HCT116 (cell line): ENCODE measurements around the gene VEPH1. TPM values are rescaled to one million over a fixed set of nuclear protein-coding genes. Genes with fewer than 3 reads are reported as not detected.

ENCODE experiments used
- ATAC-seq: fragments of 200-7000 bp; cut with Tn5 transposase; 2 replicates; pipeline ENCODE4 v1.9.1; 2020; ENCODE audit warnings: mild to moderate bottlenecking, moderate library complexity
- BruUV-seq: library from RNA; stranded (reverse); fragments of 400-500 nt; replicated peaks from 2 replicates; lab custom pipeline; 2021; lab: Mats Ljungman, UMichigan
- CTCF ChIA-PET: fragments of 300-600 bp; sonication (Branson Sonifier 250); formaldehyde crosslinking; loops from one replicate; lab custom pipeline; 2021; ENCODE audit warnings: antibody characterized with exemption; lab: Charles Lee
- POLR2A ChIA-PET: fragments of 300-600, 350-600 bp; sonication (Branson Sonifier 250); formaldehyde crosslinking; loops from one replicate; lab custom pipeline; 2021; ENCODE audit warnings: antibody characterized with exemption; lab: Charles Lee
- RAD21 ChIA-PET, 2 experiments: fragments of 300-600 bp; sonication (Branson Sonifier 250); formaldehyde crosslinking; loops; one replicate each; lab custom pipeline; 2023; ENCODE audit warnings: low total read pairs in 2 of 2; ENCODE audit not compliant: uncharacterized antibody in 2 of 2, unreplicated experiment in 2 of 2, low non-redundant PET in 1 of 2; lab: Charles Lee
- DNase-seq: peaks from one replicate; pipeline ENCODE4 v3.0.0-alpha.2; 2010; ENCODE audit warnings: low read depth, low spot score
- H2AFZ ChIP-seq: fragments of 200-600 bp; shearing (Covaris generic), sonication (generic); 2 replicates; pipeline ENCODE4 v1.6.1; 2017; ENCODE audit warnings: low read depth, mixed run types, mixed read lengths, antibody characterized with exemption, low read length; ENCODE audit not compliant: poor library complexity, severe bottlenecking
- H3K27ac ChIP-seq: 2 replicates; pipeline ENCODE4 v1.5.1; 2012; ENCODE audit warnings: low read depth, low read length
- H3K27me3 ChIP-seq: fragments of 200-600 bp; sonication (generic); 2 replicates; pipeline ENCODE4 v1.6.1; 2016; ENCODE audit warnings: mixed run types, low read length, mixed read lengths; ENCODE audit not compliant: insufficient read depth
- H3K36me3 ChIP-seq, 2 experiments: fragments of 200-500 bp in 1 of 2; fragments of 200-600 bp in 1 of 2; sonication (Bioruptor generic) in 1 of 2; sonication (generic) in 1 of 2; 2 replicates each; pipeline versions ENCODE4 v1.5.1 to v1.6.1; 2014 to 2016; ENCODE audit warnings: low read length in 2 of 2, inconsistent platforms in 1 of 2, mixed read lengths in 1 of 2, mixed run types in 1 of 2; ENCODE audit not compliant: insufficient read depth in 2 of 2, control insufficient read depth in 1 of 2
- H3K4me1 ChIP-seq, 2 experiments: fragments of 200-600 bp in 1 of 2; sonication (generic) in 1 of 2; 2 replicates each; pipeline versions ENCODE4 v1.5.1 to v1.6.1; 2012 to 2017; ENCODE audit warnings: low read length in 2 of 2, inconsistent platforms in 1 of 2, mild to moderate bottlenecking in 1 of 2, mixed read lengths in 1 of 2, mixed run types in 1 of 2, moderate library complexity in 1 of 2; ENCODE audit not compliant: insufficient read depth in 2 of 2, control insufficient read depth in 1 of 2
- H3K4me2 ChIP-seq: fragments of 200-600 bp; sonication (generic); 2 replicates; pipeline ENCODE4 v1.6.1; 2017; ENCODE audit warnings: mixed run types, low read length, mixed read lengths
- H3K4me3 ChIP-seq, 2 experiments: fragments of 200-600 bp in 1 of 2; sonication (generic) in 1 of 2; replicated peaks in 1 of 2; 2 replicates each; pipeline ENCODE4 v1.5.1; 2011 to 2016; ENCODE audit warnings: low read length in 2 of 2, control low read depth in 1 of 2, low read depth in 1 of 2, mild to moderate bottlenecking in 1 of 2, mixed read lengths in 1 of 2, mixed run types in 1 of 2
- H3K79me2 ChIP-seq: fragments of 200-600 bp; sonication (generic); 2 replicates; pipeline ENCODE4 v1.6.1; 2017; ENCODE audit warnings: mild to moderate bottlenecking, mixed run types, low read length, moderate library complexity, mixed read lengths; ENCODE audit not compliant: insufficient read depth
- H3K9ac ChIP-seq: fragments of 200-600 bp; sonication (generic); 2 replicates; pipeline ENCODE4 v1.6.1; 2016; ENCODE audit warnings: low read length, mixed read lengths
- H3K9me2 ChIP-seq: fragments of 200-600 bp; sonication (generic), shearing (Covaris generic); 2 replicates; pipeline ENCODE4 v1.6.1; 2017; ENCODE audit warnings: mixed run types, mild to moderate bottlenecking, moderate library complexity; ENCODE audit not compliant: insufficient read depth
- H3K9me3 ChIP-seq, 2 experiments: fragments of 200-500 bp in 1 of 2; fragments of 200-600 bp in 1 of 2; sonication (Bioruptor generic) in 1 of 2; sonication (generic) in 1 of 2; 2 replicates each; pipeline ENCODE4 v1.6.1; 2014 to 2017; ENCODE audit warnings: low read length in 2 of 2, mixed read lengths in 2 of 2, inconsistent platforms in 1 of 2, low read depth in 1 of 2, mild to moderate bottlenecking in 1 of 2, mixed run types in 1 of 2, moderate library complexity in 1 of 2; ENCODE audit not compliant: control insufficient read depth in 1 of 2, insufficient read depth in 1 of 2
- H4K20me1 ChIP-seq: fragments of 200-600 bp; sonication (generic), shearing (Covaris generic); 2 replicates; pipeline ENCODE4 v1.6.1; 2017; ENCODE audit warnings: mixed run types, mild to moderate bottlenecking, moderate library complexity; ENCODE audit not compliant: insufficient read depth
- CBX3 ChIP-seq: IDR thresholded peaks from 2 replicates; pipeline ENCODE4 v1.6.1; 2012; ENCODE audit warnings: low read depth
- EGR1 ChIP-seq: IDR thresholded peaks from 2 replicates; pipeline ENCODE4 v1.6.1; 2012; ENCODE audit warnings: low read depth
- ELF1 ChIP-seq: IDR thresholded peaks from 2 replicates; pipeline ENCODE4 v1.6.1; 2012; ENCODE audit warnings: low read depth, borderline replicate concordance
- EZH2 ChIP-seq: fragments of 200-600 bp; sonication (generic); IDR thresholded peaks from 2 replicates; pipeline ENCODE4 v1.6.1; 2017; ENCODE audit warnings: antibody characterized with exemption, mixed run types
- FOSL1 ChIP-seq: IDR thresholded peaks from 2 replicates; pipeline ENCODE4 v1.6.1; 2012; ENCODE audit warnings: low read depth
- POLR2AphosphoS5 ChIP-seq: IDR thresholded peaks from 2 replicates; pipeline ENCODE4 v1.6.1; 2011; ENCODE audit warnings: mild to moderate bottlenecking, low read depth, low read length, moderate library complexity
- RAD21 ChIP-seq: IDR thresholded peaks from 2 replicates; pipeline ENCODE4 v1.6.1; 2012; ENCODE audit warnings: low read depth, mild to moderate bottlenecking
- SRF ChIP-seq: IDR thresholded peaks from 2 replicates; pipeline ENCODE4 v1.6.1; 2012; ENCODE audit warnings: low read depth
- TCF7L2 ChIP-seq: IDR thresholded peaks from 2 replicates; pipeline ENCODE4 v1.7.0; 2011; ENCODE audit warnings: borderline replicate concordance, inconsistent platforms; ENCODE audit not compliant: insufficient read depth, insufficient read length; ENCODE audit errors: extremely low read depth
- ZFX ChIP-seq: fragments of 450-650 bp; IDR thresholded peaks from 2 replicates; pipeline ENCODE4 v1.6.1; 2017
- intact Hi-C: fragments of 100-400 bp; cut with micrococcal nuclease; formaldehyde crosslinking; loops from 2 replicates; pipeline ENCODE4 v1.10.0; 2022
- total RNA-seq: library from RNA; stranded (reverse); gene quantifications from one replicate; pipeline ENCODE4 v1.2.1, GENCODE V29; 2021; ENCODE audit not compliant: unreplicated experiment
- TF ChIP-seq, protein P1 (sequence below): IDR thresholded peaks from 2 replicates; pipeline ENCODE4 v1.6.1; 2011; ENCODE audit warnings: mild to moderate bottlenecking, low read length, moderate library complexity; ENCODE audit not compliant: insufficient replicate concordance; ENCODE audit errors: extremely low read depth
- TF ChIP-seq, protein P2 (sequence below): IDR thresholded peaks from 2 replicates; pipeline ENCODE4 v1.6.1; 2012
- TF ChIP-seq, protein P3 (sequence below), 3 experiments: fragments of 200-600 bp in 1 of 3; sonication (generic) in 1 of 3; IDR thresholded peaks in 2 of 3; conservative IDR thresholded peaks in 1 of 3; 2 replicates each; pipeline ENCODE4 v1.5.1; 2012 to 2017; ENCODE audit warnings: low read depth in 2 of 3, low read length in 2 of 3, antibody characterized with exemption in 1 of 3, borderline replicate concordance in 1 of 3, control low read depth in 1 of 3, mild to moderate bottlenecking in 1 of 3, mixed read lengths in 1 of 3, mixed run types in 1 of 3, moderate library complexity in 1 of 3; ENCODE audit not compliant: insufficient read depth in 1 of 3

Gene VEPH1
- total RNA-seq, 1 experiment from 2014 or later = 4.9 TPM

- TF ChIP-seq, protein P1, sequence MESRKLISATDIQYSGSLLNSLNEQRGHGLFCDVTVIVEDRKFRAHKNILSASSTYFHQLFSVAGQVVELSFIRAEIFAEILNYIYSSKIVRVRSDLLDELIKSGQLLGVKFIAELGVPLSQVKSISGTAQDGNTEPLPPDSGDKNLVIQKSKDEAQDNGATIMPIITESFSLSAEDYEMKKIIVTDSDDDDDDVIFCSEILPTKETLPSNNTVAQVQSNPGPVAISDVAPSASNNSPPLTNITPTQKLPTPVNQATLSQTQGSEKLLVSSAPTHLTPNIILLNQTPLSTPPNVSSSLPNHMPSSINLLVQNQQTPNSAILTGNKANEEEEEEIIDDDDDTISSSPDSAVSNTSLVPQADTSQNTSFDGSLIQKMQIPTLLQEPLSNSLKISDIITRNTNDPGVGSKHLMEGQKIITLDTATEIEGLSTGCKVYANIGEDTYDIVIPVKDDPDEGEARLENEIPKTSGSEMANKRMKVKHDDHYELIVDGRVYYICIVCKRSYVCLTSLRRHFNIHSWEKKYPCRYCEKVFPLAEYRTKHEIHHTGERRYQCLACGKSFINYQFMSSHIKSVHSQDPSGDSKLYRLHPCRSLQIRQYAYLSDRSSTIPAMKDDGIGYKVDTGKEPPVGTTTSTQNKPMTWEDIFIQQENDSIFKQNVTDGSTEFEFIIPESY = no peak
- TF ChIP-seq SRF = no peak
- TF ChIP-seq RAD21 = no peak
- TF ChIP-seq TCF7L2 = no peak
- no peak for TF ChIP-seq POLR2AphosphoS5
- TF ChIP-seq EZH2 = no peak
- TF ChIP-seq ELF1 = no peak
- TF ChIP-seq, protein P2, sequence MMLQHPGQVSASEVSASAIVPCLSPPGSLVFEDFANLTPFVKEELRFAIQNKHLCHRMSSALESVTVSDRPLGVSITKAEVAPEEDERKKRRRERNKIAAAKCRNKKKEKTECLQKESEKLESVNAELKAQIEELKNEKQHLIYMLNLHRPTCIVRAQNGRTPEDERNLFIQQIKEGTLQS = no peak
- TF ChIP-seq FOSL1 = no peak
- no peak for TF ChIP-seq EGR1
- no peak for TF ChIP-seq ZFX
- no peak for TF ChIP-seq CBX3
- TF ChIP-seq, protein P3, sequence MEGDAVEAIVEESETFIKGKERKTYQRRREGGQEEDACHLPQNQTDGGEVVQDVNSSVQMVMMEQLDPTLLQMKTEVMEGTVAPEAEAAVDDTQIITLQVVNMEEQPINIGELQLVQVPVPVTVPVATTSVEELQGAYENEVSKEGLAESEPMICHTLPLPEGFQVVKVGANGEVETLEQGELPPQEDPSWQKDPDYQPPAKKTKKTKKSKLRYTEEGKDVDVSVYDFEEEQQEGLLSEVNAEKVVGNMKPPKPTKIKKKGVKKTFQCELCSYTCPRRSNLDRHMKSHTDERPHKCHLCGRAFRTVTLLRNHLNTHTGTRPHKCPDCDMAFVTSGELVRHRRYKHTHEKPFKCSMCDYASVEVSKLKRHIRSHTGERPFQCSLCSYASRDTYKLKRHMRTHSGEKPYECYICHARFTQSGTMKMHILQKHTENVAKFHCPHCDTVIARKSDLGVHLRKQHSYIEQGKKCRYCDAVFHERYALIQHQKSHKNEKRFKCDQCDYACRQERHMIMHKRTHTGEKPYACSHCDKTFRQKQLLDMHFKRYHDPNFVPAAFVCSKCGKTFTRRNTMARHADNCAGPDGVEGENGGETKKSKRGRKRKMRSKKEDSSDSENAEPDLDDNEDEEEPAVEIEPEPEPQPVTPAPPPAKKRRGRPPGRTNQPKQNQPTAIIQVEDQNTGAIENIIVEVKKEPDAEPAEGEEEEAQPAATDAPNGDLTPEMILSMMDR (IDR thresholded peaks at IDR 0.05 in 2 of 3, conservative IDR thresholded peaks at IDR 0.05 in 1 of 3; ENCODE audit: borderline replicate concordance in 1 of 3, insufficient read depth in 1 of 3, low read depth in 2 of 3, low read length in 2 of 3) = no peak
- Histone ChIP-seq H3K4me3 (no peak overlapping the region), H3K9ac (no peak overlapping the region), H4K20me1 (no peaks in the 10 kb centered on the region), H3K79me2 (no peaks in the 10 kb centered on the region), H3K27me3 (no peaks in the 10 kb centered on the region), H2AFZ (no peak overlapping the region), H3K4me2 (no peak overlapping the region), H3K9me3 (no peaks in the 10 kb centered on the region), H3K9me2 (no peaks in the 10 kb centered on the region), H3K36me3 (no peaks in the 10 kb centered on the region), H3K27ac (no peak overlapping the region), H3K4me1 (no peaks in the 10 kb centered on the region)
- CTCF ChIA-PET = no interaction called here
- intact Hi-C loops = no loop called here
- POLR2A ChIA-PET = no interaction called here
- DNase-seq (no peak), ATAC-seq (no peak)
- BruUV-seq = no TSS peak
- RAD21 ChIA-PET = no interaction called here
Observed at GRCh38 chr3:157370867-157371266, 132.3 kb downstream of the VEPH1 start.
